GM23338 (cell line): ENCODE results near the gene SLC20A1. TPM values are rescaled to one million over a fixed set of nuclear protein-coding genes. Genes with fewer than 3 reads are reported as not detected.

ENCODE experiments used
- ATAC-seq: fragments of 200-7000 bp; cut with Tn5 transposase; 3 replicates; pipeline ENCODE4 v1.9.1; 2020
- DNase-seq: peaks from one replicate; pipeline ENCODE4 v3.0.0-alpha.2; 2015; ENCODE audit warnings: low spot score
- H2AFZ ChIP-seq: fragments of 200-600 bp; sonication (generic); 2 replicates; pipeline ENCODE4 v1.8.0; 2016; ENCODE audit warnings: antibody characterized with exemption, mild to moderate bottlenecking, moderate library complexity
- H3F3A ChIP-seq: fragments of 200-600 bp; sonication (generic); replicated peaks from 2 replicates; pipeline ENCODE4 v1.8.0; 2017; ENCODE audit warnings: antibody characterized with exemption, mixed run types, low read depth
- H3K27ac ChIP-seq: fragments of 200-600 bp; sonication (generic); 2 replicates; pipeline ENCODE4 v1.6.1; 2016; ENCODE audit warnings: low read depth
- H3K27me3 ChIP-seq: fragments of 200-600 bp; sonication (generic); 2 replicates; pipeline ENCODE4 v1.8.0; 2016; ENCODE audit warnings: mild to moderate bottlenecking, mixed run types, moderate library complexity; ENCODE audit not compliant: insufficient read depth
- H3K36me3 ChIP-seq: fragments of 200-600 bp; sonication (generic); 2 replicates; pipeline ENCODE4 v1.8.0; 2016; ENCODE audit warnings: mild to moderate bottlenecking; ENCODE audit not compliant: insufficient read depth
- H3K4me1 ChIP-seq: fragments of 200-600 bp; sonication (generic); 2 replicates; pipeline ENCODE4 v1.8.0; 2016; ENCODE audit warnings: mild to moderate bottlenecking, moderate library complexity; ENCODE audit not compliant: insufficient read depth
- H3K4me2 ChIP-seq: fragments of 200-600 bp; sonication (generic); 2 replicates; pipeline ENCODE4 v1.7.1; 2017; ENCODE audit warnings: mixed run types
- H3K4me3 ChIP-seq: fragments of 200-600 bp; sonication (generic); 2 replicates; pipeline ENCODE4 v1.6.1; 2016; ENCODE audit warnings: mixed run types
- H3K79me2 ChIP-seq: fragments of 200-600 bp; sonication (generic); replicated peaks from 2 replicates; pipeline ENCODE4 v1.8.0; 2017; ENCODE audit warnings: mild to moderate bottlenecking; ENCODE audit not compliant: insufficient read depth
- H3K9me2 ChIP-seq: fragments of 200-600 bp; sonication (generic); 2 replicates; pipeline ENCODE4 v1.8.0; 2017; ENCODE audit not compliant: insufficient read depth
- H4K20me1 ChIP-seq: fragments of 200-600 bp; sonication (generic); replicated peaks from 2 replicates; pipeline ENCODE4 v1.8.0; 2017; ENCODE audit warnings: mild to moderate bottlenecking; ENCODE audit not compliant: insufficient read depth
- H3K27ac Mint-ChIP-seq: 2 replicates; pipeline ENCODE4 v1.8.0; 2020; ENCODE audit warnings: inconsistent platforms, mild to moderate bottlenecking, moderate library complexity, mixed read lengths
- H3K27me3 Mint-ChIP-seq: 3 replicates; pipeline ENCODE4 v1.8.0; 2022; ENCODE audit warnings: low read depth, mild to moderate bottlenecking, moderate library complexity, mixed read lengths, inconsistent platforms; ENCODE audit not compliant: insufficient read depth, poor library complexity
- H3K36me3 Mint-ChIP-seq: 3 replicates; pipeline ENCODE4 v1.8.0; 2021; ENCODE audit warnings: low read depth, mild to moderate bottlenecking, inconsistent platforms, moderate library complexity, mixed read lengths
- H3K4me1 Mint-ChIP-seq: 3 replicates; pipeline ENCODE4 v1.8.0; 2020; ENCODE audit warnings: mild to moderate bottlenecking, inconsistent platforms, mixed read lengths
- H3K4me3 Mint-ChIP-seq: 3 replicates; pipeline ENCODE4 v1.8.0; 2021; ENCODE audit warnings: moderate library complexity, mild to moderate bottlenecking, inconsistent platforms, mixed read lengths
- H3K9me3 Mint-ChIP-seq: 3 replicates; pipeline ENCODE4 v1.8.0; 2020; ENCODE audit warnings: moderate library complexity, mild to moderate bottlenecking, inconsistent platforms, mixed read lengths
- EZH2phosphoT487 ChIP-seq: fragments of 200-600 bp; sonication (generic); IDR thresholded peaks from one replicate; pipeline ENCODE4 v1.8.1; 2018; ENCODE audit warnings: antibody characterized with exemption; ENCODE audit not compliant: unreplicated experiment
- STAT1 ChIP-seq: IDR thresholded peaks from one replicate; pipeline ENCODE4 v1.6.1; 2016; ENCODE audit warnings: antibody characterized with exemption; ENCODE audit not compliant: unreplicated experiment
- polyA plus RNA-seq: library from polyadenylated mRNA; unstranded; fragments of >200 nt; fragmentation: Nextera tagmentation; extraction: Ambion mirVana; gene quantifications from 2 replicates; pipeline ENCODE4 v1.2.1, GENCODE V29; 2016
- total RNA-seq: library from RNA; depleted of rRNA; stranded (reverse); fragments of >200 nt; shearing (Covaris generic); gene quantifications from 2 replicates; pipeline ENCODE4 v1.2.3, GENCODE V29; 2014
- TF ChIP-seq, protein P1 (sequence below): fragments of 250-450 bp; sonication (Bioruptor Pico); IDR thresholded peaks from 2 replicates; pipeline ENCODE4 v1.5.0; 2020; ENCODE audit warnings: mild to moderate bottlenecking, moderate library complexity
- TF ChIP-seq, protein P2 (sequence below): IDR thresholded peaks from 2 replicates; pipeline ENCODE4 v1.6.1; 2016; ENCODE audit warnings: antibody characterized with exemption
- TF ChIP-seq, protein P3 (sequence below): IDR thresholded peaks from one replicate; pipeline ENCODE4 v1.6.1; 2018; ENCODE audit warnings: antibody characterized with exemption; ENCODE audit not compliant: unreplicated experiment

Gene SLC20A1
- total and polyA plus RNA-seq, 2 experiments from 2014 or later: 52.9 to 84.3 TPM

DNA sequence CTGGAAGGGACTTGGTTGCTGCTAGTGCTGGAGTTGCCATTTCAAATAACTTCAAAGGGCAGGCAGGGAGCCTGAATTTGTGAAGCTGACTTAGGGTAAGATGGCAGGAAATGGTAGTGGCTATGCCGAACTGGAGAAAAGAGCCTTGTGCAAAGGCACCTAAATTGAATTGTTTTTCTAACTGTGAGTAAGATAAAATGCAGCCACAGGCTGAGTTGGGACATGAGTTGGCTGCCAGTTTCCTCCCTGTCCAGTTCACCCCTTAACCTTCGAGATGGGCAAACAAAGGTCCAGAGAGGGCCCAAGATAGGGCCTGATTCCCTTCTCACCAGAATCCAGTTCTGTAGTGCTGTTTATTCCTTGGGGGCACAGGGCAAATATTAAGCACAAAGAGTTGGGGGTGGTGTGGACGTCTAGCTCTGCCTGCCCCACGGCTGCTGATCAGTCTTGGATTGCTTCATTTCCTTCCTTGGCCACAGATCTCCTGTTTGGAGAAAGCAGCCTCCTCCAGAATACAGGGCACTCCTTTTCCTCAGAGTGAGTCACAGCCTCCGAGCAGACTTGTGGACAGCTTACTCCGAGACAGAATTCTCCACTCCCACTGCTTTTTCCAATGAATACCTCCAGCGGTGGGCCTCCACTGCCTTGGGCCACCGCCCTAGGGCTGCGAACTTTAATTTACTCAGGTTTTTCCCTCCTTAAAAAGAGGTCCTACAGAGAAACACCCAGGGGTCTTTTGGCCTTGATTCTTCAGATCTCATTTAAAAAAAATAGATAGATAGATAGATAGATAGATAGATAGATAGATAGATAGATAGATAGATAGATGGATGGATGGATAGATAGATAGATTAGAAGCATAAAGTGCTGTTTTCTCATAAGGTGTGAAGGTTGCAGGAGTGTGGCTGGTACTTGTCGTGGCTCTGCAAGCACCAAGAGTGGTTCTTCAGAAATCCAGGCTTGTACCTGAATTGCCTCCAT, 18.4 kb upstream of the SLC20A1 start (continued):
- TF ChIP-seq, protein P1, sequence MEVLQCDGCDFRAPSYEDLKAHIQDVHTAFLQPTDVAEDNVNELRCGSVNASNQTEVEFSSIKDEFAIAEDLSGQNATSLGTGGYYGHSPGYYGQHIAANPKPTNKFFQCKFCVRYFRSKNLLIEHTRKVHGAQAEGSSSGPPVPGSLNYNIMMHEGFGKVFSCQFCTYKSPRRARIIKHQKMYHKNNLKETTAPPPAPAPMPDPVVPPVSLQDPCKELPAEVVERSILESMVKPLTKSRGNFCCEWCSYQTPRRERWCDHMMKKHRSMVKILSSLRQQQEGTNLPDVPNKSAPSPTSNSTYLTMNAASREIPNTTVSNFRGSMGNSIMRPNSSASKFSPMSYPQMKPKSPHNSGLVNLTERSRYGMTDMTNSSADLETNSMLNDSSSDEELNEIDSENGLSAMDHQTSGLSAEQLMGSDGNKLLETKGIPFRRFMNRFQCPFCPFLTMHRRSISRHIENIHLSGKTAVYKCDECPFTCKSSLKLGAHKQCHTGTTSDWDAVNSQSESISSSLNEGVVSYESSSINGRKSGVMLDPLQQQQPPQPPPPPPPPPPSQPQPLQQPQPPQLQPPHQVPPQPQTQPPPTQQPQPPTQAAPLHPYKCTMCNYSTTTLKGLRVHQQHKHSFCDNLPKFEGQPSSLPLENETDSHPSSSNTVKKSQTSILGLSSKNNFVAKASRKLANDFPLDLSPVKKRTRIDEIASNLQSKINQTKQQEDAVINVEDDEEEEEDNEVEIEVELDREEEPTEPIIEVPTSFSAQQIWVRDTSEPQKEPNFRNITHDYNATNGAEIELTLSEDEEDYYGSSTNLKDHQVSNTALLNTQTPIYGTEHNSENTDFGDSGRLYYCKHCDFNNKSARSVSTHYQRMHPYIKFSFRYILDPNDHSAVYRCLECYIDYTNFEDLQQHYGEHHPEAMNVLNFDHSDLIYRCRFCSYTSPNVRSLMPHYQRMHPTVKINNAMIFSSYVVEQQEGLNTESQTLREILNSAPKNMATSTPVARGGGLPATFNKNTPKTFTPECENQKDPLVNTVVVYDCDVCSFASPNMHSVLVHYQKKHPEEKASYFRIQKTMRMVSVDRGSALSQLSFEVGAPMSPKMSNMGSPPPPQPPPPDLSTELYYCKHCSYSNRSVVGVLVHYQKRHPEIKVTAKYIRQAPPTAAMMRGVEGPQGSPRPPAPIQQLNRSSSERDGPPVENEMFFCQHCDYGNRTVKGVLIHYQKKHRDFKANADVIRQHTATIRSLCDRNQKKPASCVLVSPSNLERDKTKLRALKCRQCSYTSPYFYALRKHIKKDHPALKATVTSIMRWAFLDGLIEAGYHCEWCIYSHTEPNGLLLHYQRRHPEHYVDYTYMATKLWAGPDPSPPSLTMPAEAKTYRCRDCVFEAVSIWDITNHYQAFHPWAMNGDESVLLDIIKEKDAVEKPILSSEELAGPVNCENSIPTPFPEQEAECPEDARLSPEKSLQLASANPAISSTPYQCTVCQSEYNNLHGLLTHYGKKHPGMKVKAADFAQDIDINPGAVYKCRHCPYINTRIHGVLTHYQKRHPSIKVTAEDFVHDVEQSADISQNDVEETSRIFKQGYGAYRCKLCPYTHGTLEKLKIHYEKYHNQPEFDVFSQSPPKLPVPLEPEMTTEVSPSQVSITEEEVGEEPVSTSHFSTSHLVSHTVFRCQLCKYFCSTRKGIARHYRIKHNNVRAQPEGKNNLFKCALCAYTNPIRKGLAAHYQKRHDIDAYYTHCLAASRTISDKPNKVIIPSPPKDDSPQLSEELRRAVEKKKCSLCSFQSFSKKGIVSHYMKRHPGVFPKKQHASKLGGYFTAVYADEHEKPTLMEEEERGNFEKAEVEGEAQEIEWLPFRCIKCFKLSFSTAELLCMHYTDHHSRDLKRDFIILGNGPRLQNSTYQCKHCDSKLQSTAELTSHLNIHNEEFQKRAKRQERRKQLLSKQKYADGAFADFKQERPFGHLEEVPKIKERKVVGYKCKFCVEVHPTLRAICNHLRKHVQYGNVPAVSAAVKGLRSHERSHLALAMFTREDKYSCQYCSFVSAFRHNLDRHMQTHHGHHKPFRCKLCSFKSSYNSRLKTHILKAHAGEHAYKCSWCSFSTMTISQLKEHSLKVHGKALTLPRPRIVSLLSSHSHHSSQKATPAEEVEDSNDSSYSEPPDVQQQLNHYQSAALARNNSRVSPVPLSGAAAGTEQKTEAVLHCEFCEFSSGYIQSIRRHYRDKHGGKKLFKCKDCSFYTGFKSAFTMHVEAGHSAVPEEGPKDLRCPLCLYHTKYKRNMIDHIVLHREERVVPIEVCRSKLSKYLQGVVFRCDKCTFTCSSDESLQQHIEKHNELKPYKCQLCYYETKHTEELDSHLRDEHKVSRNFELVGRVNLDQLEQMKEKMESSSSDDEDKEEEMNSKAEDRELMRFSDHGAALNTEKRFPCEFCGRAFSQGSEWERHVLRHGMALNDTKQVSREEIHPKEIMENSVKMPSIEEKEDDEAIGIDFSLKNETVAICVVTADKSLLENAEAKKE (CRISPR knock-in tag): no peak
- TF ChIP-seq, protein P2, sequence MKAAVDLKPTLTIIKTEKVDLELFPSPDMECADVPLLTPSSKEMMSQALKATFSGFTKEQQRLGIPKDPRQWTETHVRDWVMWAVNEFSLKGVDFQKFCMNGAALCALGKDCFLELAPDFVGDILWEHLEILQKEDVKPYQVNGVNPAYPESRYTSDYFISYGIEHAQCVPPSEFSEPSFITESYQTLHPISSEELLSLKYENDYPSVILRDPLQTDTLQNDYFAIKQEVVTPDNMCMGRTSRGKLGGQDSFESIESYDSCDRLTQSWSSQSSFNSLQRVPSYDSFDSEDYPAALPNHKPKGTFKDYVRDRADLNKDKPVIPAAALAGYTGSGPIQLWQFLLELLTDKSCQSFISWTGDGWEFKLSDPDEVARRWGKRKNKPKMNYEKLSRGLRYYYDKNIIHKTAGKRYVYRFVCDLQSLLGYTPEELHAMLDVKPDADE: no peak

DNA sequence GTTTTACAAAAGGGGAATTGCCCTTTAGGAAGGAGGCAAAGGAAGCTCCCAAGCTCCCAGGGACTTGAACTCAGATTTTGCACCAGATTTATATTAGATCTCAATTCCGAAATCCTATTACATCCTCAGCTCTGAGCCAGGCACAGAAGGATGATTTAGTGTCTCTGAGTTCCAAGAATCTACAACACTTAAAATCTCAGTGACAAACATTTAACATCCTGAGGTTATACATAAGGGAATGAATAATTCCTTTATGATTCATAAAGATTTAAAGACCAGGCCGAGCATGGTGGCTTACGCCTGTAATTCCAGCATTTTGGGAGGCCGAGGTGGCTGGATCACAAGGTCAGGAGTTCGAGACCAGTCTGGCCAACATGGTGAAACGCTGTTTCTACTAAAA, 16.5 kb upstream of the SLC20A1 start:
- H3K27ac ChIP-seq: no peak overlapping the region
- H3K27me3 ChIP-seq: no peaks in the 10 kb centered on the region
- H4K20me1 ChIP-seq: no peaks in the 10 kb centered on the region
- no peaks in the 10 kb centered on the region for H3K9me2 ChIP-seq
- no peak overlapping the region for H3K4me3 Mint-ChIP-seq
- peaks cover 8% of the 10 kb centered on the region for H3K27me3 Mint-ChIP-seq
- H3K9me3 Mint-ChIP-seq: no peaks in the 10 kb centered on the region
- H3K4me3 ChIP-seq: no peak overlapping the region
- DNase-seq (no peak), ATAC-seq (no peak)
- no peaks in the 10 kb centered on the region for H3K36me3 ChIP-seq
- H3K27ac Mint-ChIP-seq: no peak overlapping the region
- no peaks in the 10 kb centered on the region for H3K36me3 Mint-ChIP-seq
- H3K4me1 Mint-ChIP-seq: peaks cover 25% of the 10 kb centered on the region
- H3K4me2 ChIP-seq: no peak overlapping the region
- peaks cover 16% of the 10 kb centered on the region for H3K4me1 ChIP-seq
- TF ChIP-seq EZH2phosphoT487 (no peak), STAT1 (no peak)
- TF ChIP-seq, protein P3, sequence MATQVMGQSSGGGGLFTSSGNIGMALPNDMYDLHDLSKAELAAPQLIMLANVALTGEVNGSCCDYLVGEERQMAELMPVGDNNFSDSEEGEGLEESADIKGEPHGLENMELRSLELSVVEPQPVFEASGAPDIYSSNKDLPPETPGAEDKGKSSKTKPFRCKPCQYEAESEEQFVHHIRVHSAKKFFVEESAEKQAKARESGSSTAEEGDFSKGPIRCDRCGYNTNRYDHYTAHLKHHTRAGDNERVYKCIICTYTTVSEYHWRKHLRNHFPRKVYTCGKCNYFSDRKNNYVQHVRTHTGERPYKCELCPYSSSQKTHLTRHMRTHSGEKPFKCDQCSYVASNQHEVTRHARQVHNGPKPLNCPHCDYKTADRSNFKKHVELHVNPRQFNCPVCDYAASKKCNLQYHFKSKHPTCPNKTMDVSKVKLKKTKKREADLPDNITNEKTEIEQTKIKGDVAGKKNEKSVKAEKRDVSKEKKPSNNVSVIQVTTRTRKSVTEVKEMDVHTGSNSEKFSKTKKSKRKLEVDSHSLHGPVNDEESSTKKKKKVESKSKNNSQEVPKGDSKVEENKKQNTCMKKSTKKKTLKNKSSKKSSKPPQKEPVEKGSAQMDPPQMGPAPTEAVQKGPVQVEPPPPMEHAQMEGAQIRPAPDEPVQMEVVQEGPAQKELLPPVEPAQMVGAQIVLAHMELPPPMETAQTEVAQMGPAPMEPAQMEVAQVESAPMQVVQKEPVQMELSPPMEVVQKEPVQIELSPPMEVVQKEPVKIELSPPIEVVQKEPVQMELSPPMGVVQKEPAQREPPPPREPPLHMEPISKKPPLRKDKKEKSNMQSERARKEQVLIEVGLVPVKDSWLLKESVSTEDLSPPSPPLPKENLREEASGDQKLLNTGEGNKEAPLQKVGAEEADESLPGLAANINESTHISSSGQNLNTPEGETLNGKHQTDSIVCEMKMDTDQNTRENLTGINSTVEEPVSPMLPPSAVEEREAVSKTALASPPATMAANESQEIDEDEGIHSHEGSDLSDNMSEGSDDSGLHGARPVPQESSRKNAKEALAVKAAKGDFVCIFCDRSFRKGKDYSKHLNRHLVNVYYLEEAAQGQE: no peak
- H3K79me2 ChIP-seq: no peaks in the 10 kb centered on the region
- H3F3A ChIP-seq: no peaks in the 10 kb centered on the region
- H2AFZ ChIP-seq: no peak overlapping the region
